Peyer's patch (tissue), 4 donors: ENCODE results near the gene ZNF609.

Source experiments
- CTCF ChIP-seq, 6 experiments: fragments of 450-650 bp in 4 of 6; fragments of 200-600 bp in 2 of 6; sonication (generic) in 1 of 6; IDR thresholded peaks; one replicate each; pipeline ENCODE4 v1.5.1; 2017 to 2019; ENCODE audit warnings: antibody characterized with exemption in 6 of 6, mild to moderate bottlenecking in 3 of 6, moderate library complexity in 1 of 6
- POLR2A ChIP-seq, 2 donors: fragments of 450-650 bp; IDR thresholded peaks; one replicate each; pipeline ENCODE4 v1.5.1; 2017; ENCODE audit warnings: antibody characterized with exemption in 2 of 2, mild to moderate bottlenecking in 2 of 2, moderate library complexity in 2 of 2

GRCh38 chr15:64493641-64494040 lies 33.3 kb downstream of the ZNF609 start:
- TF ChIP-seq POLR2A (IDR thresholded peaks at IDR 0.05), result no peak
- TF ChIP-seq CTCF (IDR thresholded peaks at IDR 0.05), result no peak
